Subcutaneous abdominal adipose tissue (tissue), 5 donors: ENCODE data around the gene KIAA1671.
A peak's percentile ranks its signal among the peaks of the same experiment; 100 is the strongest.

ENCODE experiments used
- H3K27ac ChIP-seq: one replicate; pipeline ENCODE4 v1.7.0; 2013; ENCODE audit warnings: low read depth, mild to moderate bottlenecking, inconsistent platforms, low read length, moderate library complexity
- H3K27me3 ChIP-seq, 5 donors: one replicate each; pipeline ENCODE4 v1.7.0; 2013; ENCODE audit warnings: low read length in 5 of 5, inconsistent platforms in 1 of 5; ENCODE audit not compliant: control insufficient read depth in 5 of 5, insufficient read depth in 4 of 5
- H3K36me3 ChIP-seq, 5 donors: one replicate each; pipeline ENCODE4 v1.7.0; 2013; ENCODE audit warnings: low read length in 5 of 5; ENCODE audit not compliant: control insufficient read depth in 5 of 5, insufficient read depth in 5 of 5
- H3K4me1 ChIP-seq, 5 donors: one replicate each; pipeline ENCODE4 v1.7.0; 2013; ENCODE audit warnings: low read length in 5 of 5, mild to moderate bottlenecking in 3 of 5, moderate library complexity in 1 of 5; ENCODE audit not compliant: control insufficient read depth in 5 of 5, insufficient read depth in 5 of 5
- H3K4me3 ChIP-seq, 5 donors: one replicate each; pipeline ENCODE4 v1.7.0; 2013; ENCODE audit warnings: low read length in 5 of 5, low read depth in 1 of 5
- H3K9ac ChIP-seq, 5 donors: one replicate each; pipeline ENCODE4 v1.7.0; 2013; ENCODE audit warnings: low read length in 5 of 5, mild to moderate bottlenecking in 4 of 5, moderate library complexity in 3 of 5
- H3K9me3 ChIP-seq, 5 donors: one replicate each; pipeline ENCODE4 v1.7.0; 2013; ENCODE audit warnings: low read length in 5 of 5; ENCODE audit not compliant: control insufficient read depth in 5 of 5
- donor health status: healthy.
- donor health status: healthy.
- donor health status: healthy.
- donor health status: healthy.
- donor health status: healthy.

Gene KIAA1671

GRCh38 chr22:25061134-25061533 lies 108.6 kb downstream of the KIAA1671 start:
- H3K9ac ChIP-seq: peak overlapping the region in 1 of 5 donors; percentile 0
- H3K4me3 ChIP-seq: no peak overlapping the region
- no peaks in the 10 kb centered on the region for H3K9me3 ChIP-seq
- H3K36me3 ChIP-seq: no peaks in the 10 kb centered on the region
- peaks cover 0 to 3% (median 0%) of the 10 kb centered on the region in 5 donors for H3K27me3 ChIP-seq
- H3K27ac ChIP-seq: no peak overlapping the region
- peaks cover 0 to 9% (median 0%) of the 10 kb centered on the region in 5 donors for H3K4me1 ChIP-seq

- Histone ChIP-seq H3K4me3 (no peak overlapping the region), H3K4me1 (peaks cover 0 to 9% (median 0%) of the 10 kb centered on the region in 5 donors), H3K27ac (no peak overlapping the region), H3K9me3 (no peaks in the 10 kb centered on the region), H3K9ac (peak overlapping the region in 1 of 5 donors; percentile 0), H3K27me3 (peaks cover 0 to 3% (median 0%) of the 10 kb centered on the region in 5 donors), H3K36me3 (no peaks in the 10 kb centered on the region)
These were observed 109.3 kb downstream of the KIAA1671 start for GRCh38 chr22:25061605-25062376.

GRCh38 chr22:25062386-25063085 lies 110.0 kb downstream of the KIAA1671 start:
- H3K4me3 ChIP-seq: no peak overlapping the region
- H3K36me3 ChIP-seq: no peaks in the 10 kb centered on the region
- no peaks in the 10 kb centered on the region for H3K9me3 ChIP-seq
- H3K9ac ChIP-seq: no peak overlapping the region
- H3K4me1 ChIP-seq: peaks cover 0 to 9% (median 0%) of the 10 kb centered on the region in 5 donors
- H3K27me3 ChIP-seq: peaks cover 0 to 3% (median 0%) of the 10 kb centered on the region in 5 donors
- H3K27ac ChIP-seq: no peak overlapping the region

GRCh38 chr22:25064894-25065560 lies 112.5 kb downstream of the KIAA1671 start:
- Histone ChIP-seq H3K4me1 (peaks cover 0 to 13% (median 3%) of the 10 kb centered on the region in 5 donors), H3K9me3 (no peaks in the 10 kb centered on the region), H3K27me3 (peaks cover 0 to 6% (median 3%) of the 10 kb centered on the region in 5 donors), H3K36me3 (no peaks in the 10 kb centered on the region), H3K4me3 (no peak overlapping the region), H3K27ac (no peak overlapping the region), H3K9ac (no peak overlapping the region)

- Histone ChIP-seq H3K27ac (no peak overlapping the region), H3K9ac (no peak overlapping the region), H3K9me3 (no peaks in the 10 kb centered on the region), H3K4me1 (peaks cover 2 to 17% (median 8%) of the 10 kb centered on the region in 5 donors), H3K4me3 (no peak overlapping the region), H3K27me3 (peaks cover 0 to 8% (median 6%) of the 10 kb centered on the region in 5 donors), H3K36me3 (no peaks in the 10 kb centered on the region)
These were observed 114.4 kb downstream of the KIAA1671 start for GRCh38 chr22:25066861-25067435.

GRCh38 chr22:25067851-25068421 lies 115.4 kb downstream of the KIAA1671 start:
- H3K36me3 ChIP-seq: no peaks in the 10 kb centered on the region
- H3K27me3 ChIP-seq: peaks cover 0 to 8% (median 6%) of the 10 kb centered on the region in 5 donors
- H3K9me3 ChIP-seq: no peaks in the 10 kb centered on the region
- H3K4me1 ChIP-seq: peaks cover 2 to 17% (median 7%) of the 10 kb centered on the region in 5 donors
- no peak overlapping the region for H3K9ac ChIP-seq
- H3K4me3 ChIP-seq: no peak overlapping the region
- H3K27ac ChIP-seq: no peak overlapping the region

GRCh38 chr22:25068707-25069106 lies 116.2 kb downstream of the KIAA1671 start:
- no peak overlapping the region for H3K4me3 ChIP-seq
- no peaks in the 10 kb centered on the region for H3K9me3 ChIP-seq
- no peak overlapping the region for H3K9ac ChIP-seq
- peaks cover 2 to 17% (median 7%) of the 10 kb centered on the region in 5 donors for H3K4me1 ChIP-seq
- no peak overlapping the region for H3K27ac ChIP-seq
- no peaks in the 10 kb centered on the region for H3K36me3 ChIP-seq
- H3K27me3 ChIP-seq: peaks cover 0 to 8% (median 6%) of the 10 kb centered on the region in 5 donors

- H3K27ac ChIP-seq: no peak overlapping the region
- peaks cover 2 to 17% (median 7%) of the 10 kb centered on the region in 5 donors for H3K4me1 ChIP-seq
- H3K9me3 ChIP-seq: no peaks in the 10 kb centered on the region
These were observed 116.9 kb downstream of the KIAA1671 start for GRCh38 chr22:25069426-25069757.

GRCh38 chr22:25069758-25070481 lies 117.4 kb downstream of the KIAA1671 start:
- Histone ChIP-seq H3K36me3 (no peaks in the 10 kb centered on the region), H3K9ac (peak overlapping the region in 2 of 5 donors; percentile 16 to 29), H3K9me3 (no peaks in the 10 kb centered on the region), H3K27me3 (peaks cover 0 to 8% (median 5%) of the 10 kb centered on the region in 5 donors), H3K27ac (no peak overlapping the region), H3K4me1 (peaks cover 2 to 17% (median 7%) of the 10 kb centered on the region in 5 donors), H3K4me3 (peak overlapping the region in 2 of 5 donors; percentile 18 to 30)

More at GRCh38 chr22:25069426-25069757, 116.9 kb downstream of the KIAA1671 start:
- no peaks in the 10 kb centered on the region for H3K36me3 ChIP-seq
- H3K4me3 ChIP-seq: no peak overlapping the region
- H3K9ac ChIP-seq: no peak overlapping the region
- H3K27me3 ChIP-seq: peaks cover 0 to 8% (median 6%) of the 10 kb centered on the region in 5 donors
